ENCODE measurements around the gene TBC1D5.
"Not testable (repeated sequence)": the region's sequence is repeated elsewhere in the genome, so short reads cannot be mapped to it uniquely, and the experiment has no call there.

Gene TBC1D5

GRCh38 chr3:17747174-17747889 lies 4.9 kb upstream of the TBC1D5 start:
- no peak for DNase-seq

- DNase-seq: no peak
Observed at GRCh38 chr3:17745894-17746293, 3.5 kb upstream of the TBC1D5 start.

- DNase-seq: no peak
Observed at GRCh38 chr3:17745301-17745700, 2.9 kb upstream of the TBC1D5 start.

- no peak for DNase-seq
Observed at GRCh38 chr3:17744693-17745092, 2.3 kb upstream of the TBC1D5 start.

GRCh38 chr3:17743658-17743995 lies 1.2 kb upstream of the TBC1D5 start:
- no peak for DNase-seq

GRCh38 chr3:17742880-17743657 lies 638 bp upstream of the TBC1D5 start:
- DNase-seq: no peak

GRCh38 chr3:17741621-17742101 lies 770 bp downstream of the TBC1D5 start:
- peak in 1 of 2 experiments; percentile 81 for DNase-seq

- DNase-seq: no peak
Observed at GRCh38 chr3:17740721-17741141, 1.7 kb downstream of the TBC1D5 start.

- no peak for DNase-seq
Observed at GRCh38 chr3:17738921-17739320, 3.5 kb downstream of the TBC1D5 start.

- DNase-seq: no peak
Observed at GRCh38 chr3:17738219-17738618, 4.2 kb downstream of the TBC1D5 start.

- no peak for DNase-seq
Observed at GRCh38 chr3:17737591-17737990, 4.8 kb downstream of the TBC1D5 start.

GRCh38 chr3:17735362-17735761 lies 7.1 kb downstream of the TBC1D5 start:
- not testable (repeated sequence) for DNase-seq

- DNase-seq: no peak
Observed at GRCh38 chr3:17733768-17734167, 8.7 kb downstream of the TBC1D5 start.

- no peak for DNase-seq
Observed at GRCh38 chr3:17733215-17733614, 9.2 kb downstream of the TBC1D5 start.

- DNase-seq: peak in 1 of 2 experiments; percentile 14
Observed at GRCh38 chr3:17730318-17730967, 12.0 kb downstream of the TBC1D5 start.

GRCh38 chr3:17726313-17726712 lies 16.1 kb downstream of the TBC1D5 start:
- no peak for DNase-seq

- not testable (repeated sequence) for DNase-seq
Observed at GRCh38 chr3:17725844-17726243, 16.6 kb downstream of the TBC1D5 start.

GRCh38 chr3:17724948-17725347 lies 17.5 kb downstream of the TBC1D5 start:
- DNase-seq: no peak

- no peak for DNase-seq
Observed at GRCh38 chr3:17724122-17724521, 18.3 kb downstream of the TBC1D5 start.

GRCh38 chr3:17717411-17717810 lies 25.0 kb downstream of the TBC1D5 start:
- no peak for DNase-seq

- DNase-seq: no peak
Observed at GRCh38 chr3:17714473-17714872, 28.0 kb downstream of the TBC1D5 start.

- DNase-seq: no peak
Observed at GRCh38 chr3:17709236-17709810, 33.1 kb downstream of the TBC1D5 start.

- DNase-seq: no peak
Observed at GRCh38 chr3:17707813-17708543, 34.5 kb downstream of the TBC1D5 start.

Measured in SW 1271 (cell line).